GM18867 (cell line): ENCODE measurements around the gene ZFYVE1.
"Not testable (repeated sequence)": the region's sequence is repeated elsewhere in the genome, so short reads cannot be mapped to it uniquely, and the experiment has no call there.

Experiments used
- ATAC-seq: cut with Tn5 transposase; IDR thresholded peaks from one replicate; pipeline ENCODE4 v1.9.1; 2021; ENCODE audit warnings: mild to moderate bottlenecking, moderate library complexity; ENCODE audit not compliant: unreplicated experiment

The ZFYVE1 gene

GRCh38 chr14:73026845-73027542 is at the start of gene ZFYVE1:
Gene ZFYVE1 (minus strand): TSS chr14:73027106. CDS start chr14:73024508, 2,598 bp downstream.
- ATAC-seq: peak; percentile 97

- no peak for ATAC-seq
Observed at GRCh38 chr14:73069585-73069984, 42.7 kb upstream of the ZFYVE1 start.

- peak; percentile 21 for ATAC-seq
Observed at GRCh38 chr14:73058922-73059673, 32.2 kb upstream of the ZFYVE1 start.

- peak; percentile 94 for ATAC-seq
Observed at GRCh38 chr14:73058224-73058921, 31.5 kb upstream of the ZFYVE1 start, which contains the start of gene RBM25. Gene RBM25 (plus strand): TSS chr14:73058534. CDS start chr14:73071642, 13,108 bp downstream.

- no peak for ATAC-seq
Observed at GRCh38 chr14:73057944-73058223, 31.0 kb upstream of the ZFYVE1 start.

- no peak for ATAC-seq
Observed at GRCh38 chr14:73055251-73055650, 28.3 kb upstream of the ZFYVE1 start.

GRCh38 chr14:73049428-73049827 is 22.5 kb upstream of the ZFYVE1 start:
- ATAC-seq: no peak

- no peak for ATAC-seq
Observed at GRCh38 chr14:73047808-73048207, 20.9 kb upstream of the ZFYVE1 start.

GRCh38 chr14:73036706-73037450 is 10.0 kb upstream of the ZFYVE1 start:
- ATAC-seq: not testable (repeated sequence)

- ATAC-seq: no peak
Observed at GRCh38 chr14:73027984-73028383, 1.1 kb upstream of the ZFYVE1 start.

GRCh38 chr14:73027546-73027945 is 640 bp upstream of the ZFYVE1 start:
- ATAC-seq: no peak

GRCh38 chr14:73026243-73026844 is 562 bp downstream of the ZFYVE1 start:
- ATAC-seq: no peak

GRCh38 chr14:73025544-73025943 is 1.4 kb downstream of the ZFYVE1 start:
- no peak for ATAC-seq

- no peak for ATAC-seq
Observed at GRCh38 chr14:73022051-73022450, 4.9 kb downstream of the ZFYVE1 start.

- ATAC-seq: not testable (repeated sequence)
Observed at GRCh38 chr14:73016011-73016410, 10.9 kb downstream of the ZFYVE1 start.

- not testable (repeated sequence) for ATAC-seq
Observed at GRCh38 chr14:73015552-73015951, 11.4 kb downstream of the ZFYVE1 start.

- peak; percentile 78 for ATAC-seq
Observed at GRCh38 chr14:73014105-73014504, 12.8 kb downstream of the ZFYVE1 start.

- ATAC-seq: not testable (repeated sequence)
Observed at GRCh38 chr14:73011189-73011588, 15.7 kb downstream of the ZFYVE1 start.

- no peak for ATAC-seq
Observed at GRCh38 chr14:73008501-73008900, 18.4 kb downstream of the ZFYVE1 start.

GRCh38 chr14:73007835-73008234 is 19.1 kb downstream of the ZFYVE1 start:
- no peak for ATAC-seq

- not testable (repeated sequence) for ATAC-seq
Observed at GRCh38 chr14:73004641-73005040, 22.3 kb downstream of the ZFYVE1 start.
